CD4-positive, alpha-beta T cell treated with Interleukin-4 for 1 hour (primary cell): ENCODE results near the gene CDC45.

Experiments
- DNase-seq, 2 donors: peaks; one replicate each; pipeline ENCODE4 v3.0.0-alpha.2; 2020 to 2022

CDC45 gene

GRCh38 chr22:19471572-19471971 lies 8.1 kb upstream of the CDC45 start:
- DNase-seq = no peak

- DNase-seq = no peak
Observed at GRCh38 chr22:19472233-19472632, 7.5 kb upstream of the CDC45 start.

GRCh38 chr22:19473578-19473977 lies 6.1 kb upstream of the CDC45 start:
- no peak for DNase-seq

GRCh38 chr22:19476023-19476422 lies 3.7 kb upstream of the CDC45 start:
- no peak for DNase-seq

- DNase-seq = peak in 1 of 2 donors; percentile 43
Observed at GRCh38 chr22:19477321-19478044, 2.2 kb upstream of the CDC45 start.

- peak in 1 of 2 donors; percentile 18 for DNase-seq
Observed at GRCh38 chr22:19478045-19478900, 1.4 kb upstream of the CDC45 start.

- DNase-seq = peak; percentile 85 to 88
Observed at GRCh38 chr22:19478901-19479354, 792 bp upstream of the CDC45 start, which contains the start of gene UFD1. Gene UFD1 (minus strand): TSS chr22:19479193. CDS start chr22:19479085, 108 bp downstream.

- no peak for DNase-seq
Observed at GRCh38 chr22:19480173-19480568, 451 bp downstream of the CDC45 start.

GRCh38 chr22:19480789-19481188 lies 1.1 kb downstream of the CDC45 start:
- no peak for DNase-seq

- no peak for DNase-seq
Observed at GRCh38 chr22:19482297-19482696, 2.6 kb downstream of the CDC45 start.

- no peak for DNase-seq
Observed at GRCh38 chr22:19483481-19484244, 3.9 kb downstream of the CDC45 start.

GRCh38 chr22:19488285-19488684 lies 8.6 kb downstream of the CDC45 start:
- DNase-seq = no peak

GRCh38 chr22:19488884-19489843 lies 9.4 kb downstream of the CDC45 start:
- DNase-seq = no peak

GRCh38 chr22:19490628-19491230 lies 11.0 kb downstream of the CDC45 start:
- DNase-seq = no peak

- no peak for DNase-seq
Observed at GRCh38 chr22:19492504-19493174, 12.9 kb downstream of the CDC45 start.

GRCh38 chr22:19494001-19494560 lies 14.4 kb downstream of the CDC45 start:
- no peak for DNase-seq

- no peak for DNase-seq
Observed at GRCh38 chr22:19494676-19495173, 15.0 kb downstream of the CDC45 start.

- DNase-seq = peak in 1 of 2 donors; percentile 43
Observed at GRCh38 chr22:19495562-19496323, 16.0 kb downstream of the CDC45 start.

- no peak for DNase-seq
Observed at GRCh38 chr22:19496324-19496630, 16.6 kb downstream of the CDC45 start.

GRCh38 chr22:19497245-19497644 lies 17.5 kb downstream of the CDC45 start:
- DNase-seq = no peak
